ENCODE data around the gene PCDHGC3. TPM values are rescaled to one million over a fixed set of nuclear protein-coding genes. Genes with fewer than 3 reads are reported as not detected.
"Not testable (repeated sequence)": the region's sequence is repeated elsewhere in the genome, so short reads cannot be mapped to it uniquely, and the experiment has no call there.

Gene PCDHGC3
- 1.8 and 2.1 TPM in 2 replicates for total RNA-seq (2014; rRNA removed; shearing (Covaris generic))

GRCh38 chr5:141475625-141476131, at the start of gene PCDHGC3:
Gene PCDHGC3 (plus strand): TSS chr5:141475966. CDS start chr5:141476117, 151 bp downstream.
- DNase-seq (ENCODE audit: low spot score) = peak; percentile 81

GRCh38 chr5:141427783-141428426, 47.9 kb upstream of the PCDHGC3 start:
- no peak for DNase-seq (ENCODE audit: low spot score)

GRCh38 chr5:141430332-141431113, 45.2 kb upstream of the PCDHGC3 start, which contains the start of gene PCDHGA12:
Gene PCDHGA12 (plus strand): TSS chr5:141430507. CDS start chr5:141430760, 253 bp downstream.
- DNase-seq (ENCODE audit: low spot score) = no peak

DNA sequence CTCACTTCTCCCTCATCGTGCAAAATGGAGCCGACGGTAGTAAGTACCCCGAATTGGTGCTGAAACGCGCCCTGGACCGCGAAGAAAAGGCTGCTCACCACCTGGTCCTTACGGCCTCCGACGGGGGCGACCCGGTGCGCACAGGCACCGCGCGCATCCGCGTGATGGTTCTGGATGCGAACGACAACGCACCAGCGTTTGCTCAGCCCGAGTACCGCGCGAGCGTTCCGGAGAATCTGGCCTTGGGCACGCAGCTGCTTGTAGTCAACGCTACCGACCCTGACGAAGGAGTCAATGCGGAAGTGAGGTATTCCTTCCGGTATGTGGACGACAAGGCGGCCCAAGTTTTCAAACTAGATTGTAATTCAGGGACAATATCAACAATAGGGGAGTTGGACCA, 44.5 kb upstream of the PCDHGC3 start:
- no peak for DNase-seq (ENCODE audit: low spot score)

DNA sequence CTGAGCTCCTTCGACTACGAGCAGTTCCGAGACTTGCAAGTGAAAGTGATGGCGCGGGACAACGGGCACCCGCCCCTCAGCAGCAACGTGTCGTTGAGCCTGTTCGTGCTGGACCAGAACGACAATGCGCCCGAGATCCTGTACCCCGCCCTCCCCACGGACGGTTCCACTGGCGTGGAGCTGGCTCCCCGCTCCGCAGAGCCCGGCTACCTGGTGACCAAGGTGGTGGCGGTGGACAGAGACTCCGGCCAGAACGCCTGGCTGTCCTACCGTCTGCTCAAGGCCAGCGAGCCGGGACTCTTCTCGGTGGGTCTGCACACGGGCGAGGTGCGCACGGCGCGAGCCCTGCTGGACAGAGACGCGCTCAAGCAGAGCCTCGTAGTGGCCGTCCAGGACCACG, 43.5 kb upstream of the PCDHGC3 start:
- DNase-seq (ENCODE audit: low spot score) = not testable (repeated sequence)

DNA sequence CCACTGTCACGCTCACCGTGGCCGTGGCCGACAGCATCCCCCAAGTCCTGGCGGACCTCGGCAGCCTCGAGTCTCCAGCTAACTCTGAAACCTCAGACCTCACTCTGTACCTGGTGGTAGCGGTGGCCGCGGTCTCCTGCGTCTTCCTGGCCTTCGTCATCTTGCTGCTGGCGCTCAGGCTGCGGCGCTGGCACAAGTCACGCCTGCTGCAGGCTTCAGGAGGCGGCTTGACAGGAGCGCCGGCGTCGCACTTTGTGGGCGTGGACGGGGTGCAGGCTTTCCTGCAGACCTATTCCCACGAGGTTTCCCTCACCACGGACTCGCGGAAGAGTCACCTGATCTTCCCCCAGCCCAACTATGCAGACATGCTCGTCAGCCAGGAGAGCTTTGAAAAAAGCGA, 43.0 kb upstream of the PCDHGC3 start:
- not testable (repeated sequence) for DNase-seq (ENCODE audit: low spot score)

DNA sequence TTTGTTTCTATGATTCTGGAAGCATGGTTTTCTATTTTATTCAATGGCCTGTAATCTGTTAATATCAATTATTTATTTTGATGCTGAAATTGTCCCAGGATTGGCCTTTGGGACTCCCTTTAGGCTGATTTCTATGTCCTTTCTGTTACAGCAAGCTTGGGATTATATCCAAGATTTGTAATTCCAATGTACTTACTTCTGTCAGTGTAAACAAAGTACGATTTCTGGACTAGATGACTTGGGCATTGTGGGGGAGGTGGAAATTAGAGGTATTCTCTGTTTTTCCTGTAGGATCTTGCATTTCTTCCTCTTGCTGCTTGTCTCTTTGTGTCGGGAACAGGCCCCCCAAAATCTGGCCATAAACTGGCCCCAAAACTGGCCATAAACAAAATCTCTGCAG, 41.8 kb upstream of the PCDHGC3 start:
- no peak for DNase-seq (ENCODE audit: low spot score)

DNA sequence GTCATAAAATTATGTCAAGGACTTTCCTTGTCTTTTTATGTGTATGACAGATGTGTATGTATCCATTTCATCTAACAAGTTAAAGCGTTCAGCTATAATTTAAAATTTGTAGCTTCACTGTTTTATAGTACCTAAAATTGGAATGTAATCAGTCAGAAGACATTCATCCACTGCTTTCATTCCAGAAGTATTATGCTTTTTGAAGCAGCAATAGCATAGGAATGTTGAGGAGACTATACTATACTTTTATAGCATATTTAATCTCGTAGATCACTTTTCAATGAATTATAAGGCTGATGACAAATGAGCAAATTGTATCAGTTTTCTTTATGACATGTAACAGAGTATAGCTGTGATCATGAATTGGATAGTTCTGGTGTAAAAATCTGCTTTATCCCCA, 38.5 kb upstream of the PCDHGC3 start:
- no peak for DNase-seq (ENCODE audit: low spot score)

DNA sequence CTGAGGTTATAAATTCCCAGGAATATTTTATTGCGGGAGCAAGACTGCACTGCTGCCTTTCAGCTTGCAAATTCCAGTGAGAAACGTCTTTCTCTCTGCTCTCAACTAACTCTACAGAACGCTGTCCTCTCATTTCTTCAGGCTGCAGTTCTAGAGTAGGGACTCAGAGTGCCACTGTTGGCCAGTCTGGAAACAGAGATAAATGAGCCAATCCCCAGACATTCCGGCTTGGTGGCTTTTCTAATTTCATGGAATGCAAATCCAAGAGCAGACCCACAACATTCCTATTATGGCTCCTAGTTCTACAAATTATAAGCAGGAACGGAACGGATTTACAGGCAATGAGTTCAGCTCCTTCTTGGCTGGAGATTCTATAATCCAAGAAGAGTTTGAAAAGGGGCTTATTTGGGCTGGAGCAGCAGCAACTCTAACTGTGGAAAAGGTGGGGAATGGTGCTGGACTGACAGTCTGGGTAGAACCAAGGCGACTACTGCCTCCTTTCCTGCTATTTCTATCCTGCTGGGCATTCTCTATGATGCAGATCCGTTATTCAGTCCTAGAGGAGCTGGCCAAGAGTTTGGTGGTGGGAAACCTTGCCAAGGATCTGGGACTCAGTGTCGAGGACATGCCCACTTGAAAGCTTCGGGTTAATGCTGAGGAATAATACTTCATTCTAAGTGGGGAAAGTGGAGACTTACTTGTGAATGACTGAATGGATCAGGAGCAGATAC, 36.2 kb upstream of the PCDHGC3 start:
- DNase-seq (ENCODE audit: low spot score) = no peak

DNA sequence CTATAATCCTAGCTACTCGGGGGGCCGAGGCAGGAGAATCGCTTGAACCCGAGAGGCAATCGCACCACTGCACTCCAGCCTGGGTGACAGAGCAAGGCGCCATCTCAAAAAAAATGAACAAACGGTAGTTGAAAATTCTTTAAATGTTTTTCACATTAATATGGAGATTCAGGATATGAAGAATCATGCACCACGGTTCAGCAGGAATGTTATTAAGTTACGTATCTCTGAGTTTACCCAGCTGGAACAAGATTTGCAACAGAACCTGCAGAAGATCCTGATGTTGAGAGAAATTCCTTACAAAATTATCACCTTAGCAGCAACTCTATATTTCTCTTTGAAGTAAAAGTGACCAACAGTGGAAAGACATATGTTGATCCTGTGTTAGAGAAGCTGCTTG, 35.4 kb upstream of the PCDHGC3 start:
- DNase-seq (ENCODE audit: low spot score) = no peak

DNA sequence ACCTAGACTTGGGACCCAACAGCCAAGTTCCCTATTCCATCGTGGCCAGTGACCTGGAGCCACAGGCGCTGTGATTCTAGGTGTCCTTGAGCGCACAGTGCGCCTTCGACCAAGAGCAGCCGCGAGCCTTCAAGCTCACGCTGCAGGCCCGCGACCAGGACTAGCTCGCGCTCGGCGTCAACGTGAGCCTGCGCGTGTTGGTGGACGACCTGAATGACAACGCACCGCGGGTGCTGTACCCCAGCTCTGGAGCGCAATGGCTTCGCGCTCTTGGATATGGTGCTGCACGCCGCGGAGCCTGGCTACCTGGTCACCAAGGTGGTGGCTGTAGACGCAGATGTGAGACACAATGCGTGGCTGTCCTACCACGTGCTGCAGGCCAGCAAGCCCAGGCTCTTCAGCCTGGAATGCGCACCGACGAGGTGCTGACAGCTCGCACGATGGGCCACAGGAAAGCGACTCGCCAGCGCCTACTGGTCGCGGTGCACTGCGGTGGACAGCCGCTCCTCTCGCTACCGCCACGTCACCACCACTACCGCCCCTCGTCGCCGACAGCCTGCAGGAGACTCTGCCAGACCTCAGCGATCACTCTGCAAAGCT, 34.1 kb upstream of the PCDHGC3 start:
- DNase-seq (ENCODE audit: low spot score) = no peak

DNA sequence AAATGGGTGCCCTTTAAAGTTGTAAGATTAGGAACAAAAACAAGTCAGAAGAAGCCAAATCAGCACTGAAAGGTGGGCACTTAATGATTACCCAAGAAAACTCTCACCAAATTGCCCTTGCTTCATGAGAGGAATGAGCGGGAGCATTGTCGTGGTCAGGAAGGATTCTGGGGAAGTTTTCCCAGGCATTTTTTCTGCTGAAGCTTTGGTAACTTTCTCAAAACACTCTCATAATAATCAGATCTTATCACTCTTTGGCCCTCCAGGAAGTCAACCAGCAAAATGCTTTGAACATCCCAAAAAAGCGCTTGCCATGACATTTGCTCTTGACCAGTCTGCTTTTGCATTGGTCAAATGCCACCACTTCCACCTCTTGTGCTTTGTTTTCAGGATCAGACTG, 10.4 kb upstream of the PCDHGC3 start:
- DNase-seq (ENCODE audit: low spot score) = no peak

- no peak for DNase-seq (ENCODE audit: low spot score)
These were observed 556 bp downstream of the PCDHGC3 start for GRCh38 chr5:141476132-141476911.

DNA sequence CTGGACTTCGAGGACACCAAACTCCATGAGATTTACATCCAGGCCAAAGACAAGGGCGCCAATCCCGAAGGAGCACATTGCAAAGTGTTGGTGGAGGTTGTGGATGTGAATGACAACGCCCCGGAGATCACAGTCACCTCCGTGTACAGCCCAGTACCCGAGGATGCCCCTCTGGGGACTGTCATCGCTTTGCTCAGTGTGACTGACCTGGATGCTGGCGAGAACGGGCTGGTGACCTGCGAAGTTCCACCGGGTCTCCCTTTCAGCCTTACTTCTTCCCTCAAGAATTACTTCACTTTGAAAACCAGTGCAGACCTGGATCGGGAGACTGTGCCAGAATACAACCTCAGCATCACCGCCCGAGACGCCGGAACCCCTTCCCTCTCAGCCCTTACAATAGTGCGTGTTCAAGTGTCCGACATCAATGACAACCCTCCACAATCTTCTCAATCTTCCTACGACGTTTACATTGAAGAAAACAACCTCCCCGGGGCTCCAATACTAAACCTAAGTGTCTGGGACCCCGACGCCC, 1.3 kb downstream of the PCDHGC3 start:
- no peak for DNase-seq (ENCODE audit: low spot score)

GRCh38 chr5:141477815-141478214, 2.0 kb downstream of the PCDHGC3 start:
- no peak for DNase-seq (ENCODE audit: low spot score)

DNA sequence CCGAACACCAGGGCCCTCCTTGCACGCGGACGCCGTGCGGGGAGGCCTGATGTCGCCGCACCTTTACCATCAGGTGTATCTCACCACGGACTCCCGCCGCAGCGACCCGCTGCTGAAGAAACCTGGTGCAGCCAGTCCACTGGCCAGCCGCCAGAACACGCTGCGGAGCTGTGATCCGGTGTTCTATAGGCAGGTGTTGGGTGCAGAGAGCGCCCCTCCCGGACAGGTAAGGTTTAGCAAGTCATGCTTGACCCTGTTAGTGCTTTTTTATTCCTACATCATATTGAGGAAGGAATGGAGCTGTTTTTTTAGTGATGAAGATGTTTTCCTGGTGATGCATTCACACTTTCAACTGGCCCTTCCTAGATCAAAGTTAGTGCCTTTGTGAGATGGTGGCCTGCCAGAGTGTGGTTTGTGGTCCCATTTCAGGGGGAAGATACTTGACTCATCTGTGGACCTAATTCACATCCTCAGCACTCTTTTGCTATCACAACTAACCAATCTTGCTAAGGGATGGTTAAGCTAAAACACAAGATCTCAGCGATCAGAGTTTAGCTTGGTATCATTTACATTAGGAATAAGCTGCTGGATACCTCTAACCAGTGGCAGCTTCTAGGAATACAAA, 2.7 kb downstream of the PCDHGC3 start:
- peak; percentile 44 for DNase-seq (ENCODE audit: low spot score)

- DNase-seq (ENCODE audit: low spot score) = no peak
These were observed 4.0 kb downstream of the PCDHGC3 start for GRCh38 chr5:141479776-141480175.

- DNase-seq (ENCODE audit: low spot score) = no peak
These were observed 8.1 kb downstream of the PCDHGC3 start for GRCh38 chr5:141483902-141484301.

DNA sequence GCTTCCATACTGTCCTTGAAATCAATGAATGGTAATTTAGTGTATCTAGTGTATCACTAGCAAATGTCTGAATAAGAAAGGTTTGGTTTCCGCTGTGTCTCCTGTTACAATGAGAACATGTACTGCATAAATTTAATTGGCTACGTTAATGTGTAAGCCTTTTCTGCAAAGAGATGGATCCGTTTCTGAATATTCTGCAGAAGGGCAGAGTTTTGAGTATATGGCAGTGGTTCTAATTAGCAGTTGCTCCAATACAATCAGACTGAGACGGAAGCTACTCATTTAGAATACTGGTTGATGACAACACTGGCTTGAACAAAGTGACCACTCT, 8.5 kb downstream of the PCDHGC3 start:
- DNase-seq (ENCODE audit: low spot score) = no peak

DNA sequence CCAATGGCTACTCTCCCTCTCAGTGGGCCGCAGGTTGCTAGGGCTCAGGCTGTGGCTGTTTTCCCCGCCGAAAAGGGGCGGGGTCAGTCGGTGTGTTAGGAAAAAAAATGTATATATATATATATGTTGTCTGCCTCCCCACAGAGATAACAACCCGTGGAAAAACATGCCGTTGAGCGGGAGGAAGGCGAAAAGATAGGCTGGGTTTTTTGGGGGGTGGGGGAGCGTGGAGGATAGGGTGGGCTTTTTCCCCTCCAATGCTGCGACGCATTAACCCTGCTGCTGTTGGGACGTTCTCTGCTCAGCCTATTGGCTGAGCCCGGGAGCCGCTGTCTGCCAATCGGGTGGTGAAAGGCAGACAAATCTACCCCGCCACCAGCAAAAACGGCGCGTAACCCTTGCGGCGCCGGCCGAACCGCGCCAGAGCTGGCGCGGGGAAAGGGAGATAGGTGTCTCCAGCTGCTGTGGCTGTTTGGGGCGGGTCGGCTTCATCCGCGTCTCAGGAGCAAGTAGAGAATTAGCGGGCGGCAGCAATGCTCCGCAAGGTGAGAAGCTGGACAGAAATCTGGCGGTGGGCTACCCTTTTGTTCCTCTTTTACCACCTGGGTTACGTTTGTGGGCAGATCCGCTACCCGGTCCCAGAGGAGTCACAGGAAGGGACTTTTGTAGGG, 9.0 kb downstream of the PCDHGC3 start, which contains the start of gene PCDHGC4:
Gene PCDHGC4 (plus strand): TSS at position 390 of the 671 bp plus-strand sequence. CDS start 144 bp downstream, at position 534.
- no peak for DNase-seq (ENCODE audit: low spot score)

Measured in HT-29 (cell line).